Measurements from ENCODE around the gene HSPA1A. TPM values are rescaled to one million over a fixed set of nuclear protein-coding genes. Genes with fewer than 3 reads are reported as not detected.

HSPA1A gene
- 55.9 and 60.6 TPM in 2 replicates for total RNA-seq

DNA sequence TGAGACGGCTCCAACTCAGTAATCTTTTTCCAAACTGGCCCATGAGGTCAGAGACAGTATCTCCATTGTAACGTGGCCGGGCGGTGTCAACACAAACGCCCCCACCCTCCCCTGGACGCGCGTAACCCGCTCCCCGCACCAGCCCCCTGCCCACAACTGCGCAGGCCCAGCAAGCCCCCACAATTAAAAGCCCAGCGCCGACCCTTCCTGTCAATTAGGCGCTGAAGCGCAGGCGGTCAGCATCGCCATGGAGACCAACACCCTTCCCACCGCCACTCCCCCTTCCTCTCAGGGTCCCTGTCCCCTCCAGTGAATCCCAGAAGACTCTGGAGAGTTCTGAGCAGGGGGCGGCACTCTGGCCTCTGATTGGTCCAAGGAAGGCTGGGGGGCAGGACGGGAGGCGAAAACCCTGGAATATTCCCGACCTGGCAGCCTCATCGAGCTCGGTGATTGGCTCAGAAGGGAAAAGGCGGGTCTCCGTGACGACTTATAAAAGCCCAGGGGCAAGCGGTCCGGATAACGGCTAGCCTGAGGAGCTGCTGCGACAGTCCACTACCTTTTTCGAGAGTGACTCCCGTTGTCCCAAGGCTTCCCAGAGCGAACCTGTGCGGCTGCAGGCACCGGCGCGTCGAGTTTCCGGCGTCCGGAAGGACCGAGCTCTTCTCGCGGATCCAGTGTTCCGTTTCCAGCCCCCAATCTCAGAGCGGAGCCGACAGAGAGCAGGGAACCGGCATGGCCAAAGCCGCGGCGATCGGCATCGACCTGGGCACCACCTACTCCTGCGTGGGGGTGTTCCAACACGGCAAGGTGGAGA is at the start of gene HSPA1A, which contains the start of gene HSPA1L:
Gene HSPA1A, plus strand, starts transcription at position 519 of the 814 bp plus-strand sequence. Its CDS starts 214 bp downstream, at position 733.
Gene HSPA1L, minus strand, starts transcription at position 259 of the 814 bp plus-strand sequence. CDS start 3,311 bp downstream, outside the sequence.

DNA sequence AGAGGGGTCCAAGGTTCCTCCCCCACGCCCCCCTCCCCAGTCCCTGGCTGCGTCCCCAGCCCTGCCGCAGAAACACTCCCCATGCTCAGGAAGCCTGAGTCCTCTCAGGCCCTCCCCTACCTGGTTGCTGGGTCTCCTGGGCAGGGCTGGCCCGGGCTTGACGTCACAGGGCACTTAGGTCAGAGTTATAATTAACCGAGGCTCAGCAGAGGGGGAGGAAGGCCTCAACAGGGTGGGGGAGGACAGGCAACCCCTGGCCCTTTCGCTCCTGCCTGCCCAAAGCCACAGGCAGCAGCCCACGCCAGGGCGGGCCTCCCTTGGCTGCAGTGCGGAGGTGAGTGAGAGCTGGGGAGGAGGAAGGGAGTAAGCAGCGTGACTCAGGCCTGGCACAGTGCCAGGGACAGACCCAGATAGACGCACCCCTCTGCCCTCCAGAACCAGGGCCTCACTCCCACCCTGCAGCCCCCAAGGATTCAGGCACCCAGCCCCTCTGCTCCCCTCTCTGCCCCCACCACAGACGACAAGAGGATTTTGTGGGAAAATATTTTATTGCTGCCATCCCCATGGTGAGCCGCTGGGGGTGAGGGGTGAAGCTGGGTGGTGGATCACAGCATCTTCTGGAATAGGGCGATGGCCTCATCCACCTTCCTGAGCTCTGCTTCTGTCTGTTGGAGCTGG is 38.2 kb upstream of the HSPA1A start, which contains the start of gene VWA7:
Gene VWA7, minus strand, starts transcription at position 340 of the 678 bp plus-strand sequence. CDS start 549 bp downstream, outside the sequence.

DNA sequence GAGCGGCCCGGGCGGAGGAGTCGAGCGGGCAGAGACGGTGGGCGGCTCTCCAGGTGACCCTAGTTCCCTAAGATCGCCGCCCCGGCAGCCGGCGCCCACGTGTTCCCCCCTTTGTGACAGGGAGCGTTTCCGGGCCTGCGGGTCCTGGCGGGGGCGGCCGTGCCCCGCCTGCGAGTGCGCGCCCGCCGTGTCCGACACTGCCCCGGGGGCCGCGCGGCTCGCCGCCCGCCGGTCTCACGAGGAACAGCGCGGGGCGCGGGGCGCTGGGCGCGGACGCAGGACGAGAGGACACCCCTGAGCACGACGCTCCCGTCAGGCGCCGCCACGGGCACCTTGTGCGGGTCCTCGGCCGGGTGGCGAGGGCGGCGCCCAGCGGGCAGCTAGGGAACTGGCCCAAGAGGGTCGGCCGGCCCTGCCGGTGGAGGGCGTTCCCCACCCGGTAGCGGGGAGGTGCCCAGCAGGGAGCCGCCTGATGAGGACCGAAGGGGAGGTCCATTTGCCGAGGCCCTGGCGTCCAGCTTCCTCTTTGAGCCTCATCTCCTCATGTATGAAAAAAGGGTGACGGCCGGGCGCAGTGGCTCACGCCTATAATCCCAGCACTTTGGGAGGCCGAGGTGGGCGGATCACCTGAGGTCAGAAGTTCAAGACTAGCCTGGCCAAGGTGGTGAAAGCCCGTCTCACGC is 19.6 kb upstream of the HSPA1A start, which contains the start of gene VARS1:
Gene VARS1, minus strand, starts transcription at position 137 of the 683 bp plus-strand sequence. CDS start 535 bp downstream, outside the sequence.

DNA sequence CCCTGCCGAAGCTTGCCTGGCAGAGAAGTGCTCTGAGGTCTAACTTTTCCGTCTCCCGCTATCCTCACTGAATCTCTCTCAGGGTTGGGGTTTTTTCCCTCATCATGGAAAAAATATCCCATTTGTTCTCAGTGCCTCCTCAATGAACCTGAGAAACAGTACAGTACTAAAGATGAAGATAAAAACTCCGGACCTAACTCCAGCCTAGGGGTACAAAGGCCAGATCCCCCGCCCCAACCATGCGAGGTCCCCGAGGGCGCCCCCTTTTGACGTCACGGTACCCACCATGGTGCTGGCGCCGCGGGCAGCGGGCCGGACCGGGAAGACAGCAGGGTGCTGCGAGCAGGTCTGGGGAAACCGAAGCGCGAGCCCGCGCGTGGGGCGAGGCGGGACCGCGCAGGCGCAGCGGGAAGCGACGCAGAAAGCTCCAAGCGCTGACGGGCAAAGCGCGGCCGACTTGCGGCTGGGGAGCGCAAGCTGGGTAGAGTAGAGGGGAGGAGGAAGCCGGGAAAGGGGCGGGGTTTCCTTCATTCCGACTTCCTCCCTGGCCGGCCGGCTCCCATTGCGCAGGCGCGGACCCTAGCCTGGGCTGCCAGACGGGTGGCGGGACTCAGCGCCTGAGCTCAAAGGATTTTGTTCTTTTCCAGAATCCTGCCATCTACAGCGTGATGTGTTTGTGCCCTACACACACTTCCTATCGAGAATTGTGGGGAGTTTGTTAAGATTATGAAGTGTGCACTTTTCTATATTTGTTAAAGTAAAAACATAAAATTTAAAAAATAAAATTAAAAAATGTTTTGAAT is 8.7 kb upstream of the HSPA1A start, which contains the start of gene LSM2:
Gene LSM2, minus strand, starts transcription at position 497 of the 803 bp plus-strand sequence. Its CDS starts 209 bp downstream, at position 288.

DNA sequence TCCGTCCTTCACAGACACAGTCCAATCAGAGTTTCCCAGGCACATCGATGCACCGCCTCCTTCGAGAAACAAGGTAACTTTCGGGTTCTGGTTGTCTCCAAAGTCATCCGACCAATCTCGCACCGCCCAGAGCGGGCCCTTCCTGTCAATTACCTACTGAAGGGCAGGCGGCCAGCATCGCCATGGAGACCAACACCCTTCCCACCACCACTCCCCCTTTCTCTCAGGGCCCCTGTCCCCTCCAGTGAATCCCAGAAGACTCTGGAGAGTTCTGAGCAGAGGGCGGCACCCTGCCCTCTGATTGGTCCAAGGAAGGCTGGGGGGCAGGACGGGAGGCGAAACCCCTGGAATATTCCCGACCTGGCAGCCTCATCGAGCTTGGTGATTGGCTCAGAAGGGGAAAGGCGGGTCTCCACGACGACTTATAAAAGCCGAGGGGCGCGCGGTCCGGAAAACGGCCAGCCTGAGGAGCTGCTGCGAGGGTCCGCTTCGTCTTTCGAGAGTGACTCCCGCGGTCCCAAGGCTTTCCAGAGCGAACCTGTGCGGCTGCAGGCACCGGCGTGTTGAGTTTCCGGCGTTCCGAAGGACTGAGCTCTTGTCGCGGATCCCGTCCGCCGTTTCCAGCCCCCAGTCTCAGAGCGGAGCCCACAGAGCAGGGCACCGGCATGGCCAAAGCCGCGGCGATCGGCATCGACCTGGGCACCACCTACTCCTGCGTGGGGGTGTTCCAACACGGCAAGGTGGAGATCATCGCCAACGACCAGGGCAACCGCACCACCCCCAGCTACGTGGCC is 12.1 kb downstream of the HSPA1A start, which contains the start of gene HSPA1B:
Gene HSPA1B, plus strand, starts transcription at position 453 of the 794 bp plus-strand sequence. Its CDS starts 213 bp downstream, at position 666.

DNA sequence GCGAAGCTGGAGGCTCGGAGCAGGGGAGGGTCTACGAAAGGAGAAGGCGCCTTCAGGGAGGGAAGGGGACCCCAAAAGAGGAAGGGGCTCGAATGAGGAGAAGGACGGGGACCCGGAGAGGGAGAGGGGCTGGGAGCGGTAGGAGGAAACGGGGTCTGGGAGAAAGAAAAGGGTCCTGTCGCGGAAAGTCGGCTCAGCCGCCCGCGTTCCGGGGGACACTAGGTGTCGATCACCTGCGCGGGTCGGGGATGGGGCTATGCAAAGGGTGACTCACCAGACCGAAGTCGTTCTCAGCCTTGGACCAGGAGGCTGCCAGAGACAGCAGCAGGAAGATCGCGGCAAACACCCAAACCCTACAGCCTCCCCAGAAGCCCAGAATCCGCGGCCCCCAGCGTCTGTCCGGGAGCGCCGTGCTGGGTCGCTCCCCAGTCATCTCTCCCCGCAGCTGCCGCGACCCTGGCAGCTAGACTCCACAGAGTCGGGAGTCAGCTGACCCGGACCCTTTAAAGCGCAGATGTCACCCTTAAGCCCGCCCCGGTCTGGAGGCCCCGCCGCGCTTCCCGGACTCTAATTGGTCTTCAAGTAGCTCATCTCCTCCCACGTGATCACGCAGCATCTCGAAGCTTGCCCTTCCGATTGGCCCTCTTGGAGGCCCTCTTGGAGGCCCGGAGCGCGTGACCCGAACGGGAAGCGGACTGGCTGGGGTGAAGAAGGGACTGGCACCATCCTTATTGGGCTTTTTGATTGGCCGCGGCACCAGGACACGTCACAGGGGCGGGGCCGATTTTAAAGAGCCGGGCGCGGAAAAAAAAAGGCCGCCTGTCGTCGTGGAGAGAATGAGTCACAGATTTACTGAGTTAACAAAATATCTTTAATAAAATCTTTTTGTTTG is 47.2 kb downstream of the HSPA1A start, which contains the start of gene NEU1:
Gene NEU1, minus strand, starts transcription at position 478 of the 892 bp plus-strand sequence. Its CDS starts 45 bp downstream, at position 433.

Other genes starting within 250 kb of the HSPA1A start
- not detected in 2 replicates for gene LTA, start 243.3 kb upstream of the HSPA1A start, total RNA-seq
- 1.3 and 5.7 TPM in 2 replicates for gene TNF, start 240.0 kb upstream of the HSPA1A start, total RNA-seq
- 1.3 and 2.0 TPM in 2 replicates for gene LTB, start 233.1 kb upstream of the HSPA1A start, total RNA-seq
- gene LST1, start 229.3 kb upstream of the HSPA1A start, total RNA-seq, result not detected in 2 replicates
- gene NCR3, start 222.5 kb upstream of the HSPA1A start, total RNA-seq, result not detected in 2 replicates
- gene AIF1, start 200.3 kb upstream of the HSPA1A start, total RNA-seq, result not detected in 2 replicates
- 145 and 181 TPM in 2 replicates for gene PRRC2A, start 194.8 kb upstream of the HSPA1A start, total RNA-seq
- gene BAG6, start 162.9 kb upstream of the HSPA1A start, total RNA-seq, result 343 and 397 TPM in 2 replicates
- 2.8 and 5.2 TPM in 2 replicates for gene APOM, start 159.6 kb upstream of the HSPA1A start, total RNA-seq
- 13.0 and 16.7 TPM in 2 replicates for gene C6orf47, start 154.8 kb upstream of the HSPA1A start, total RNA-seq
- 10.1 and 12.8 TPM in 2 replicates for gene GPANK1, start 150.5 kb upstream of the HSPA1A start, total RNA-seq
- gene CSNK2B, start 149.5 kb upstream of the HSPA1A start, total RNA-seq, result 302 and 333 TPM in 2 replicates
- 1.3 and 2.3 TPM in 2 replicates for gene LY6G5B, start 145.6 kb upstream of the HSPA1A start, total RNA-seq
- gene LY6G5C, start 134.5 kb upstream of the HSPA1A start, total RNA-seq, result 0.65 TPM in 1 of 2 replicates, not detected in the other
- gene ABHD16A, start 112.2 kb upstream of the HSPA1A start, total RNA-seq, result 31.6 and 46.3 TPM in 2 replicates
- gene LY6G6F, start 108.7 kb upstream of the HSPA1A start, total RNA-seq, result not detected in 2 replicates
- not detected in 2 replicates for gene LY6G6D, start 100.2 kb upstream of the HSPA1A start, total RNA-seq
- gene LY6G6C, start 93.8 kb upstream of the HSPA1A start, total RNA-seq, result not detected in 2 replicates
- not detected in 2 replicates for gene MPIG6B, start 92.2 kb upstream of the HSPA1A start, total RNA-seq
- 38.1 and 92.2 TPM in 2 replicates for gene DDAH2, start 86.2 kb upstream of the HSPA1A start, total RNA-seq
- 577 and 1,120 TPM in 2 replicates for gene CLIC1, start 79.0 kb upstream of the HSPA1A start, total RNA-seq
- gene MSH5, start 75.5 kb upstream of the HSPA1A start, total RNA-seq, result 9.3 and 17.6 TPM in 2 replicates
- 1.0 and 5.7 TPM in 2 replicates for gene SAPCD1, start 52.9 kb upstream of the HSPA1A start, total RNA-seq
- gene VWA7, start 38.2 kb upstream of the HSPA1A start, total RNA-seq, result 0.81 and 9.8 TPM in 2 replicates
- 85.2 and 165 TPM in 2 replicates for gene VARS1, start 19.8 kb upstream of the HSPA1A start, total RNA-seq
- gene LSM2, start 8.6 kb upstream of the HSPA1A start, total RNA-seq, result 71.0 and 128 TPM in 2 replicates
- gene HSPA1L, start 260 bp upstream of the HSPA1A start, total RNA-seq, result 0.16 and 0.76 TPM in 2 replicates
- gene HSPA1B, start 12.2 kb downstream of the HSPA1A start, total RNA-seq, result 78.6 and 83.3 TPM in 2 replicates
- gene NEU1, start 47.3 kb downstream of the HSPA1A start, total RNA-seq, result 62.1 and 191 TPM in 2 replicates
- 1.9 TPM in 1 of 2 replicates, not detected in the other for gene SLC44A4, start 63.5 kb downstream of the HSPA1A start, total RNA-seq
- gene EHMT2, start 82.2 kb downstream of the HSPA1A start, total RNA-seq, result 50.0 and 68.5 TPM in 2 replicates
- 2.4 and 6.2 TPM in 2 replicates for gene ZBTB12, start 86.5 kb downstream of the HSPA1A start, total RNA-seq
- 0.49 and 2.5 TPM in 2 replicates for gene C2, start 112.2 kb downstream of the HSPA1A start, total RNA-seq
- 0.33 and 3.7 TPM in 2 replicates for gene CFB, start 130.6 kb downstream of the HSPA1A start, total RNA-seq
- gene NELFE, start 143.4 kb downstream of the HSPA1A start, total RNA-seq, result 108 and 116 TPM in 2 replicates
- gene SKIC2, start 143.6 kb downstream of the HSPA1A start, total RNA-seq, result 42.3 and 43.2 TPM in 2 replicates
- gene DXO, start 156.6 kb downstream of the HSPA1A start, total RNA-seq, result 21.5 and 27.3 TPM in 2 replicates
- 2.1 and 6.1 TPM in 2 replicates for gene C4A, start 166.5 kb downstream of the HSPA1A start, total RNA-seq
- gene C4B, start 199.3 kb downstream of the HSPA1A start, total RNA-seq, result 0.49 and 11.0 TPM in 2 replicates
- gene CYP21A2, start 222.9 kb downstream of the HSPA1A start, total RNA-seq, result 0.25 TPM in 1 of 2 replicates, not detected in the other